Measurements from ENCODE around the gene TMEM53.

The TMEM53 gene

GRCh38 chr1:44718091-44718490 lies 43.8 kb upstream of the TMEM53 start:
- no peak for TF ChIP-seq CTCF (IDR thresholded peaks at IDR 0.05; ENCODE audit: borderline replicate concordance, control extremely low read depth, extremely low read depth, insufficient read depth, missing control alignments)
- in situ Hi-C loops (cut with MboI; ENCODE audit: low sequenced_read_pairs, unreplicated experiment): no loop called here
- no peak for DNase-seq (ENCODE audit: low spot score)

GRCh38 chr1:44717653-44718052 lies 43.4 kb upstream of the TMEM53 start:
- TF ChIP-seq CTCF (IDR thresholded peaks at IDR 0.05; ENCODE audit: borderline replicate concordance, control extremely low read depth, extremely low read depth, insufficient read depth, missing control alignments): no peak
- in situ Hi-C loops (cut with MboI; ENCODE audit: low sequenced_read_pairs, unreplicated experiment): no loop called here
- DNase-seq (ENCODE audit: low spot score): no peak

- in situ Hi-C loops (cut with MboI; ENCODE audit: low sequenced_read_pairs, unreplicated experiment): no loop called here
- no peak for TF ChIP-seq CTCF (IDR thresholded peaks at IDR 0.05; ENCODE audit: borderline replicate concordance, control extremely low read depth, extremely low read depth, insufficient read depth, missing control alignments)
Observed at GRCh38 chr1:44717156-44717555, 42.9 kb upstream of the TMEM53 start.

GRCh38 chr1:44714944-44715571 lies 40.8 kb upstream of the TMEM53 start:
- TF ChIP-seq CTCF (IDR thresholded peaks at IDR 0.05; ENCODE audit: borderline replicate concordance, control extremely low read depth, extremely low read depth, insufficient read depth, missing control alignments): peak; percentile 89
- in situ Hi-C loops (cut with MboI; ENCODE audit: low sequenced_read_pairs, unreplicated experiment): no loop called here
- DNase-seq (ENCODE audit: low spot score): peak; percentile 77

More at GRCh38 chr1:44717156-44717555, 42.9 kb upstream of the TMEM53 start:
- DNase-seq (ENCODE audit: low spot score): no peak

- in situ Hi-C loops (cut with MboI; ENCODE audit: low sequenced_read_pairs, unreplicated experiment): no loop called here
- no peak for DNase-seq (ENCODE audit: low spot score)
- no peak for TF ChIP-seq CTCF (IDR thresholded peaks at IDR 0.05; ENCODE audit: borderline replicate concordance, control extremely low read depth, extremely low read depth, insufficient read depth, missing control alignments)
Observed at GRCh38 chr1:44714532-44714931, 40.3 kb upstream of the TMEM53 start.

- in situ Hi-C loops (cut with MboI; ENCODE audit: low sequenced_read_pairs, unreplicated experiment): no loop called here
- no peak for DNase-seq (ENCODE audit: low spot score)
- no peak for TF ChIP-seq CTCF (IDR thresholded peaks at IDR 0.05; ENCODE audit: borderline replicate concordance, control extremely low read depth, extremely low read depth, insufficient read depth, missing control alignments)
Observed at GRCh38 chr1:44713321-44713781, 39.1 kb upstream of the TMEM53 start.
